AG04450 (cell line): ENCODE results near the gene HMOX1. TPM values are rescaled to one million over a fixed set of nuclear protein-coding genes. Genes with fewer than 3 reads are reported as not detected.

ENCODE experiments used
- CTCF ChIA-PET: fragments of 300-600, 350-600 bp; formaldehyde crosslinking; extraction: SDS; loops from one replicate; lab custom pipeline; 2022; ENCODE audit warnings: antibody characterized with exemption, inconsistent platforms; lab: Charles Lee
- POLR2A ChIA-PET: fragments of 350-600 bp; formaldehyde crosslinking; extraction: SDS; loops from one replicate; lab custom pipeline; 2021; ENCODE audit warnings: antibody characterized with exemption, inconsistent platforms; lab: Yijun Ruan, JAX
- DNase-seq: peaks from one replicate; pipeline ENCODE4 v3.0.0-alpha.2; 2011; ENCODE audit warnings: low read depth, low spot score
- H3K27ac ChIP-seq: one replicate; pipeline ENCODE4 v1.5.1; 2012; ENCODE audit warnings: low read depth, low read length, control low read depth
- H3K27me3 ChIP-seq: one replicate; pipeline ENCODE4 v1.6.0; 2012; ENCODE audit warnings: low read length; ENCODE audit not compliant: control insufficient read depth, insufficient read depth
- H3K4me3 ChIP-seq: 2 replicates; pipeline ENCODE4 v1.5.1; 2011; ENCODE audit warnings: mild to moderate bottlenecking, low read depth, low read length, control low read depth
- H3K9me3 ChIP-seq: 2 replicates; pipeline ENCODE4 v1.5.1; 2012; ENCODE audit warnings: low read length; ENCODE audit not compliant: control insufficient read depth, insufficient read depth
- CTCF ChIP-seq: IDR thresholded peaks from 2 replicates; pipeline ENCODE4 v1.5.1; 2011; ENCODE audit warnings: low read depth, low read length, control low read depth, inconsistent platforms
- polyA plus RNA-seq: library from polyadenylated mRNA; depleted of rRNA; stranded (reverse); fragments of >200 nt; gene quantifications from 2 replicates; pipeline ENCODE4 v1.2.3, GENCODE V29; 2011

The HMOX1 gene
- polyA plus RNA-seq, 1 experiment, result 55.2 TPM

DNA sequence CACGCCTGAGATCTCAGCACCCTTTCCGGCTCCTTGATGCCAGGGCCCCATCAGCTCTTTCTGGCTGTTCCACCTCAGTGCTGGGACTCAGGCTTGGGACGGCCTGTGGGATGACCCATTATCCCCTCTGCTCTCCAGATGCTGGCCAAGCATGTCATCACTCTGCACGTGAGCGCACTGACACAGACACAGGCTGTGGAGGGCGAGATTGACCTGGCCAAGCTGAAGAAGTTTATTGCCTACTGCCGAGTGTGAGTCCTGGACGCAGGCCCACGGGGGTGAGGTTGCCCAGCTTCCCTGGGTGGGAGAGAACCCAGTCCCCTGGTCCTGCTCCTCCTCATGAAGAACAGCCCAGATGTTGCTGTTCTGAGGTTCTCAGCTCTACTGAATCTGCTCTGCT is 36.7 kb downstream of the HMOX1 start:
- POLR2A ChIA-PET, result no interaction called here
- TF ChIP-seq CTCF, result no peak
- no peaks in the 10 kb centered on the region; the same call in 1 of the 2 replicates for H3K9me3 ChIP-seq
- no peak overlapping the region for H3K4me3 ChIP-seq
- H3K27me3 ChIP-seq, result no peaks in the 10 kb centered on the region
- DNase-seq, result no peak
- CTCF ChIA-PET, result interaction anchor here (0.9 to 1.5 kb wide), 2 partner anchors 13 to 164 kb away, joined by 3 to 11 read pairs; no protein-coding TSS in a partner anchor
- no peak overlapping the region for H3K27ac ChIP-seq

- Histone ChIP-seq H3K4me3 (no peak overlapping the region), H3K27me3 (no peaks in the 10 kb centered on the region), H3K9me3 (no peaks in the 10 kb centered on the region; the same call in 1 of the 2 replicates), H3K27ac (no peak overlapping the region)
- TF ChIP-seq CTCF, result no peak
- no peak for DNase-seq
- ChIA-PET POLR2A (no interaction called here), CTCF (interaction anchor here (1.1 kb wide), 1 partner anchor 13 kb away, joined by 4 read pairs; no protein-coding TSS in a partner anchor)
Measured at GRCh38 chr22:35418088-35418487, 37.2 kb downstream of the HMOX1 start.

DNA sequence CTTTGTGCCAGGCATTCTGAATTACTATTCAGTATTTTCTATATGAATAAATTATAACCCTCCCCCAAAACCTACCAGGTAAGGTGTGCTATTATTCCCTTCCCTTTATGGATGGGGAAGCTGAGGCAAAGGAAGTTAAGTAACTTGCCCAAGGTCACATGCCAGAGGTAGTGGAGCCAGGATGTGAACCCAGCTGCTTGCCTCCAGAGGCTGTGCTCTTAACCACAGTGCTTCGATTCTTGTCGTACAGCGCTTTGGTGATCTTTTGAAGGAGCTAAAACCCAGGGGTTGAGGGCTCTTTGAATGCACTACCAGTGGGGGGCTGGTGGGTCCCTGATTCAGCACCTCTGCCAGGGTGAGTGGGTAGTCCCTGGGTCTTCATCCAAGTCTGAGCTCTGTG is 37.8 kb downstream of the HMOX1 start:
- Histone ChIP-seq H3K27me3 (no peaks in the 10 kb centered on the region), H3K9me3 (no peaks in the 10 kb centered on the region; the same call in 1 of the 2 replicates), H3K4me3 (no peak overlapping the region), H3K27ac (no peak overlapping the region)
- POLR2A ChIA-PET, result interaction anchor here (0.5 kb wide), 1 partner anchor 25 kb away, joined by 3 read pairs; no protein-coding TSS in a partner anchor
- DNase-seq, result no peak
- no peak for TF ChIP-seq CTCF
- CTCF ChIA-PET, result interaction anchor here (1.1 kb wide), 1 partner anchor 12 kb away, joined by 4 read pairs; no protein-coding TSS in a partner anchor

- POLR2A ChIA-PET, result interaction anchor here (0.8 kb wide), 1 partner anchor 9 kb away, joined by 3 read pairs; no protein-coding TSS in a partner anchor
- H3K4me3 ChIP-seq, result no peak overlapping the region
- no peak for TF ChIP-seq CTCF
- CTCF ChIA-PET, result interaction anchor here (1.8 kb wide), 1 partner anchor 11 kb away, joined by 12 read pairs; no protein-coding TSS in a partner anchor
- no peaks in the 10 kb centered on the region for H3K27me3 ChIP-seq
- no peak for DNase-seq
- no peak overlapping the region for H3K27ac ChIP-seq
- H3K9me3 ChIP-seq, result no peaks in the 10 kb centered on the region; the same call in 1 of the 2 replicates
Measured at GRCh38 chr22:35419756-35420155, 38.9 kb downstream of the HMOX1 start.

- no peak for DNase-seq
- Histone ChIP-seq H3K27ac (no peak overlapping the region), H3K9me3 (no peaks in the 10 kb centered on the region; the same call in 1 of the 2 replicates), H3K27me3 (no peaks in the 10 kb centered on the region), H3K4me3 (no peak overlapping the region)
- ChIA-PET POLR2A (interaction anchor here (0.7 kb wide), 1 partner anchor 18 kb away, joined by 9 read pairs; no protein-coding TSS in a partner anchor), CTCF (interaction anchor here (1.8 kb wide), 1 partner anchor 9 kb away, joined by 12 read pairs; no protein-coding TSS in a partner anchor)
- no peak for TF ChIP-seq CTCF
Measured at GRCh38 chr22:35421121-35421520, 40.2 kb downstream of the HMOX1 start.
